Activated naive CD8-positive, alpha-beta T cell treated with anti-CD3 and anti-CD28 coated beads for 36 hours (primary cell): Measurements from ENCODE around the gene CHTOP. TPM values are rescaled to one million over a fixed set of nuclear protein-coding genes. Genes with fewer than 3 reads are reported as not detected.
A peak's percentile ranks its signal among the peaks of the same experiment; 100 is the strongest.

Experiments
- DNase-seq: peaks from one replicate; pipeline ENCODE4 v3.0.0; 2021
- H3K27ac Mint-ChIP-seq: one replicate; pipeline ENCODE4 v1.8.0; 2022; ENCODE audit warnings: mild to moderate bottlenecking, moderate library complexity, mixed read lengths
- H3K27me3 Mint-ChIP-seq: one replicate; pipeline ENCODE4 v1.8.0; 2022; ENCODE audit warnings: mild to moderate bottlenecking, mixed read lengths
- H3K36me3 Mint-ChIP-seq: one replicate; pipeline ENCODE4 v1.8.0; 2021; ENCODE audit warnings: mild to moderate bottlenecking, mixed read lengths
- H3K4me1 Mint-ChIP-seq: one replicate; pipeline ENCODE4 v1.8.0; 2021; ENCODE audit warnings: mixed read lengths
- H3K4me3 Mint-ChIP-seq: one replicate; pipeline ENCODE4 v1.8.0; 2022; ENCODE audit warnings: mild to moderate bottlenecking, moderate library complexity, mixed read lengths
- H3K9me3 Mint-ChIP-seq: one replicate; pipeline ENCODE4 v1.8.0; 2022; ENCODE audit warnings: mixed read lengths
- total RNA-seq, 2 experiments: library from RNA; stranded (reverse); gene quantifications; one replicate each; pipeline ENCODE4 v1.2.3, GENCODE V29; 2021

Gene CHTOP
- total RNA-seq, 2 experiments from 2014 or later, result 94.3 to 98.1 TPM

DNA sequence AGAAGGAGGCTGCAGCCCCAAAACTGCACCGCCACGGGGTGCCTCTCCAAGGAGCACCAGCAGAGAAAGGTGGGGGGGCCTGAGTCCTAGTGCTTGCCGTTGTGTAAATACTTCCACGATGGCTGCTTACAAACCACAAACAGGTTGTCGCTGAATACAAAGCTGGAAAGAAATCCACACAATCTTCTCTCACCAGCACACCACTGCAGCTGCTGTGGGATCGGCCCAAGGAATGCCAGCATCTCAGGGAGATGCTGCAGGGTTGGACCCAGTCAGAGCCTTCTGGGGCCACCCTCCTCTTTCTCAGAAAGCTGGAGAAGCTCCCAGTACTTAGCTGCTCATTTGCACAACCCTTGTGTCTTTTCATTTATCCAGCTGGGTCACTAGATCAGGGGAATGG is 14.7 kb upstream of the CHTOP start:
- Mint-ChIP-seq H3K27ac (no peak overlapping the region), H3K4me1 (peaks cover 2% of the 10 kb centered on the region), H3K4me3 (no peak overlapping the region), H3K27me3 (no peaks in the 10 kb centered on the region), H3K36me3 (no peaks in the 10 kb centered on the region), H3K9me3 (no peaks in the 10 kb centered on the region)
- DNase-seq, result no peak

DNA sequence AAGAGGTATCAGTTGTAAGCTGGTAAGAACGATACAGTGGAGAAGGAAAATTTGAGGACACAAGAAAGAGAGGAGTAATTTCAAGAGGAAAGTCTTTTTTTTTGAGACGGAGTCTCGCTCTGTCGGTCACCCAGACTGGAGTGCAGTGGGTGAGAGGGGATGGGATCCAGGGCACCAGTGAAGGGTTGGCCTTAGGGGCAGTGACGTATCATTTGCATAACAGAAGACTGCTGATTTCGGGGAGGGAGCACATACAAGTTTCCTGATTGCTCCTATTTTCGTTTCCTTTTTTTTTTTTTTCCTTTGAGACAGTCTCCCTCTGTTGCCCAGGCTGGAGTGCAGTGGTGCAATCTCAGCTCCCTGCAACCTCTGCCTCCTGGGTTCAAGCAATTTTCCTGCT is 10.8 kb upstream of the CHTOP start:
- Mint-ChIP-seq H3K4me1 (no peaks in the 10 kb centered on the region), H3K4me3 (no peak overlapping the region), H3K9me3 (no peaks in the 10 kb centered on the region)

DNA sequence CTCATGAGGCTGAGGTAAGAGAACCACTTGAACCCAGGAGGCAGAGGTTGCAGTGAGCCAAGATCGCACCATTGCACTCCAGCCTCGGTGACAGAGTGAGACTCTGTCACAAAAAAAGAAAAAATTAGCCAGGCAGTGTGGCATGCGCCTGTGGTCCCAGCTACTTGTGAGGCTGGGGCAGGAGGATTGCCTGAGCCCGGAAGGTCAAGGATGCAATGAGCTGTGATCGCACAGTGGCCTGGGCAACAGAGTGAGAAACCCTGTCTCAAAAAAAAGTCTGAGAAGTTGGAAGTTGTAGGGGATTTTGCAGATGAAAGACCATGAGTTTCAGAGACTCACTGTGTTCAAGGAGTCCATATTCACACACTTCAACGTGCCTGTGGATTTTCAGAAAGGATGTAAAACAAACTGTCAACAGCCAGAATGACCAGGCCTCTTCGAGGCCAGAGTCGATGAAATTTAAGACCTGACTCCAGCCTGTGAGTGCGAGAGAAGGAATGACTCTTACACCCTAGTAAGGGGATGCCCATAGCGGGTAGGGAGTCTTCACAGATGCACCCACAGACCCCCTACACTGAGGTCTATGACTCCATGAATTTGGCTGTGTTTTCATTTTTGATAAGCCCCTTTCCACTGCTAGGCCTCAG is 8.8 kb upstream of the CHTOP start:
- Mint-ChIP-seq H3K27me3 (peaks cover 5% of the 10 kb centered on the region), H3K27ac (no peak overlapping the region), H3K36me3 (no peaks in the 10 kb centered on the region), H3K4me1 (no peaks in the 10 kb centered on the region), H3K4me3 (no peak overlapping the region), H3K9me3 (no peaks in the 10 kb centered on the region)
- no peak for DNase-seq

More for the DNA sequence above, 10.8 kb upstream of the CHTOP start:
- H3K36me3 Mint-ChIP-seq, result no peaks in the 10 kb centered on the region
- peaks cover 5% of the 10 kb centered on the region for H3K27me3 Mint-ChIP-seq
- no peak for DNase-seq
- H3K27ac Mint-ChIP-seq, result no peak overlapping the region

DNA sequence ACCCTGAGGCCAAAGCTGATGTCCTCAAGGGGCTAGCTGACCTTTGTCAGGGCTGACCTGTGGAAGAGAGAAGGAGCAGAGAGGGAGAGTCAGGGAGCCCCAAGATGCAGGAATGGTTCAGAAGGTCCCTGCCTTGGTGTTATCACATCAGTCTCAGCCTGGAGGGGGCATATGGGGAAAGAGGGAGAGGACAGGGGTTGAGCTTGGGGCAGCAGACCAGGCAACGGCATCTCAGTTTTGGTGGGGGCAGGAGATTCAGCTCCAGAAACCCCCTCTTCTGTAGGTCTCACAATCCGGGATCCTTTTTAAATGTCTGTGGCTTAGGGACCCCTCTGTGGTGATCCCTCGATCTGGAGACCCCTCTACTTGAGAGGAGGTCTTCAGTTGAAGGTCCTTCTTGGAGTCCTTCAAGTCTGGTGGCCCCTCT is 7.4 kb upstream of the CHTOP start:
- Mint-ChIP-seq H3K9me3 (no peaks in the 10 kb centered on the region), H3K4me1 (peaks cover 2% of the 10 kb centered on the region), H3K27ac (peak overlapping the region; percentile 46), H3K36me3 (no peaks in the 10 kb centered on the region), H3K27me3 (peaks cover 5% of the 10 kb centered on the region), H3K4me3 (no peak overlapping the region)
- no peak for DNase-seq

DNA sequence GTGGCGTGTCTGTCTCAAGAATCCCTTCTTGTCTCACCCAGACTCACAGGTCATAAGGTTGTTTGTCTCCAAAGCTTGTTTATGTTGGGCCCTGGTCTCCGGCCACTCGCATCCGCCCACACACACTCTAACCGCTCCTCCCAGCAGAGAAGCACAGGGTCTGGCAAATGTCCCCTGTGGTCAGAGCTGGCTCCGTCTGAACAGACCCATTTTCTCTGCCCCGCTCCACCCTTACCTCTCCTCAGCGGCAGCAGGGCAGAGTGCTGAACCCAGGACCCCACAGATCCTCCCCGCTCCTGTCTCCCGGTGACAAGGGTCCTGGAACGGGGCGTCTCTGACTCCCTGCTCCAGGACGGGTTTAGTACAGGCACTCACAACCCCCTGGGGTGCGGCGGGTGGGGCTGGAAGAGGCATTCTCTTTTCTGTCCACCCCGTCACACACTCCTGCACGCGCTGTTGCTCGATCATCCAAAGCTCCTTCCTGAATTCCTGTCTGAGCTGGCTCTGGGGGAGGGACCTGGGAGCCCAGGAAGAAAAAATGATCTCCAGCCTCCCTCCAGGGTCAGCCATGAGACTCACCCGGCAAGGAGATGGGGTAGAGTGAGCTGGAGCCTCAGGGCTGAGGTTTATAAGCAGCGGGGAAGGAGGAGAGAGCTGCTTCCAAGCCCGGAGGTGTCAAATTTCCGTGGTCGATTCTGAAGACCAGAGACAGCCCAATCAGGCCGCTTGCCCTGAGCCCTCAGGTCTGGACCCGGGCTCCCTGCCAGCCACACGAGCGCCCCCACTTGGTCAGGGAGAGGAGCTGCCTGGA is 6.8 kb upstream of the CHTOP start, which contains the start of gene S100A13:
TSS of gene S100A13 (minus strand) at position 602 of the 811 bp plus-strand sequence. CDS start 1,033 bp downstream, outside the sequence.
- no peak for DNase-seq
- no peaks in the 10 kb centered on the region for H3K36me3 Mint-ChIP-seq
- no peaks in the 10 kb centered on the region for H3K9me3 Mint-ChIP-seq
- no peak within 1 kb of the TSS for H3K4me3 Mint-ChIP-seq
- H3K27me3 Mint-ChIP-seq, result peaks cover 5% of the 10 kb centered on the region
- H3K27ac Mint-ChIP-seq, result peak within 1 kb of the TSS; percentile 46
- peaks cover 5% of the 10 kb centered on the region for H3K4me1 Mint-ChIP-seq

DNA sequence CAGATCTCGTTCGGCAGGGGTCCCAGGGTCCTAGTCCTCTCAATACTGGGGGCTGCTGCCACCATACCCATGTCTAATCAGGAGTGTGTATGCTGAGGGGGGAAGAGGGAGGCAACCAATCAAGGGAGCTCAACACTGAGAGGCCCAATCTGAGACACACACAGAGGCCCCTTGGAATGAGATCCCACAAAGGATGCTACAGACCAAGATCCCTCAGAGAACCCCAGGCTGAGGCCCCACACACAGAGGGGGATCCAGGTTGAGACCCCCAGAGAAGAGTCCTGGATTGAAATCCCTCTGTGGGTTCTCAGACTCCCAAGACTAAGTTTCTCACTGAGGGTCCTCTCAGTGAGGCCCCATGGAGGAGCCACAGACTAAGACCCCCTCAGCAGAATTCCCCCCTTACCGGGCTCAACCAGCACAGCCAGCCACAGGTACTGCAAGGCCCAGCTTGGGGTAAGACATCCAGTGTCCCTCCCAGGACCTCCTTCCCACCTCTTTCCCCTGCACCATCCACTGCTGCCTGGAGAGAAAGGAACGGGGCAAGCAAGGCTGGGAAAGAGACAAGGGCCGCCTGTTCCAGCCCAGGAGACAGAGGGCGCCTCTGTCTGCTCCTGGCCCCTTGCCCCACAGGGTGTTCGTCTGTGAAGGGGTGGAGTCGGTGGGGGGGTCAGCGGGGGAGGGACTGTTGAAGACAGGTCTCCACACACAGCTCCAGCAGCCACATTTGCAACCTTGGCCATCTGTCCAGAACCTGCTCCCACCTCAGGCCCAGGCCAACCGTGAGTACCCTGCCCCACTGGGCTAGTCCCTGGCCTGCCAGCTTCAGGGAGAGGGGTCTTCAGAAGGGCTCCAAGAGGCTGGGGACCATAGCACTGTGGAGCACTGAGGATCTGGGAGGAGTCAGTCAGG is 5.9 kb upstream of the CHTOP start, which contains the start of gene S100A1:
TSS of gene S100A1 (plus strand) at position 720 of the 912 bp plus-strand sequence. CDS start 2,088 bp downstream, outside the sequence.
- Mint-ChIP-seq H3K36me3 (peaks cover 3% of the 10 kb centered on the region), H3K27ac (no peak within 1 kb of the TSS), H3K4me1 (peaks cover 5% of the 10 kb centered on the region), H3K27me3 (peaks cover 5% of the 10 kb centered on the region), H3K4me3 (no peak within 1 kb of the TSS), H3K9me3 (no peaks in the 10 kb centered on the region)
- no peak for DNase-seq

DNA sequence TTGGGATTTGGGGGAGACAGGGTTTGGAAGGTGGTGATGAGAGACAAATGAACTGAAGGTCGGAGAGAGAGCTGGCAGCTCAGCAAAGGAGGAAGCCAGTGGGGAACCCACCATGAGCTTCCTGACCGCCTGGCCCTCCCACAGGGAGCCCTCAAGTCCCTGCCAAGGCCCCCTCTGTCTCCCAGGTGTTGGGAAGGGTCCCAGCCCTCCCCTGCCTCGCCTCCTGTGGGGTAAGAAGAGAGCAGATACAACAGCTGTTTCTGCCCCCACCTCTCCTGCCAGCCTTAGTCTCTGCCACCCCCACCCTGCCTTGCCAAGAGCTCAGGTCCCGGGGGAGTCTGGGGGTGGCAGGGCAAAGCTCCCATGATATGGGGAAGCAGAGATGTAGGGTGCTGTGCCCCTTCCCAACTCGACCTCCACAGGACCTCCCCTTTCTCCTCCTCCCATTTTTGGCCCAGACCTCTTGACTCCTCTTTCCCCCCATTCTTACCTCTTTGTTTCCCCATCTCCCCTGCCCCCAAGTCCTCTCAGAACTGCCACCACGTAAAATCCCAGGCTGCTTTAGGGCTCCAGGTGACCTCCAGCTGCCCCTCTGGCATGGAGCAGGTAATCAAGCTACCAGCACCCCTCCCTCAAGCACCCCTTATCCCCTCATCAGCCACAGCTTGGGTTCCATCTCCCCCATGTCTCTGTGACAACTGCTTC is 5.1 kb upstream of the CHTOP start:
- H3K9me3 Mint-ChIP-seq, result no peaks in the 10 kb centered on the region
- DNase-seq, result no peak
- no peak overlapping the region for H3K27ac Mint-ChIP-seq
- no peak overlapping the region for H3K4me3 Mint-ChIP-seq
- peaks cover 5% of the 10 kb centered on the region for H3K27me3 Mint-ChIP-seq
- H3K36me3 Mint-ChIP-seq, result peaks cover 6% of the 10 kb centered on the region
- peaks cover 10% of the 10 kb centered on the region for H3K4me1 Mint-ChIP-seq

DNA sequence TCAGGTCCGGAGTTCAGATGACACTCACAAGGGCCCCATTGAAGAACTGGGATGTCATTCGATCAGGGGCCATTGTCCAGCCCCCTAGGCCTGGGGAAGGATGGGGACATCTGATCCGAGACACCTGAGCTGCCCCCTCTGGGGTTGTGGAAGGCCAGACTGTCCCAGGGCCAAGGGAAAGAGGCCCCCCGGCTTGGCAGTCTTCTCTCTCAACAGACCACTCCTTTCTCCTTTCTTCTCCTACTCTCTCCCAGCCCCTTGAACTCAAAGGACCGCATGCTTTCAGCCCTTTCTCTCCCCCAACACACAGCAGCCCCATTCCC is 4.6 kb upstream of the CHTOP start:
- Mint-ChIP-seq H3K27ac (no peak overlapping the region), H3K27me3 (peaks cover 5% of the 10 kb centered on the region), H3K4me1 (peaks cover 10% of the 10 kb centered on the region), H3K9me3 (no peaks in the 10 kb centered on the region), H3K36me3 (peaks cover 10% of the 10 kb centered on the region), H3K4me3 (no peak overlapping the region)
- DNase-seq, result no peak

DNA sequence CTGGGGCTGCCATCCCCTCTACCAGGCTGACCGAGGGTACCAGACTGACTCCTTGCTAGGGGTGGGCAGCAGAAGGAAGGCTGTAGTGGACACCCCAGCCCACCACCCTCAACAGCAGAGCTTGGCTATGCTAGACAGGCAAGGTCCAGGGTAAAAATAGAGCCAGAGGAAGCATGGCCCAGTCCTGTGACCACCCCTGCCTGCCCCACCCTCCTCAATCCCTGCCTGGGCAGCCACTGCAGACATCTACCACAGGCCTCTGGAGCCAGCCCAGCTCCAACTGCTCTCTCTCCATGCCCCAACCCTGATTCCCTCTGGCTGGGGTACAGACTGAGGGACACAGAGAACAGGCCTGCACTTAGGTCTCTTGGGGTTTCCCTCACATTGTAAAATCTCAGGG is 3.9 kb upstream of the CHTOP start:
- DNase-seq, result no peak
- Mint-ChIP-seq H3K4me1 (peaks cover 10% of the 10 kb centered on the region), H3K27ac (no peak overlapping the region), H3K9me3 (no peaks in the 10 kb centered on the region), H3K4me3 (no peak overlapping the region), H3K36me3 (peaks cover 14% of the 10 kb centered on the region), H3K27me3 (peaks cover 5% of the 10 kb centered on the region)

DNA sequence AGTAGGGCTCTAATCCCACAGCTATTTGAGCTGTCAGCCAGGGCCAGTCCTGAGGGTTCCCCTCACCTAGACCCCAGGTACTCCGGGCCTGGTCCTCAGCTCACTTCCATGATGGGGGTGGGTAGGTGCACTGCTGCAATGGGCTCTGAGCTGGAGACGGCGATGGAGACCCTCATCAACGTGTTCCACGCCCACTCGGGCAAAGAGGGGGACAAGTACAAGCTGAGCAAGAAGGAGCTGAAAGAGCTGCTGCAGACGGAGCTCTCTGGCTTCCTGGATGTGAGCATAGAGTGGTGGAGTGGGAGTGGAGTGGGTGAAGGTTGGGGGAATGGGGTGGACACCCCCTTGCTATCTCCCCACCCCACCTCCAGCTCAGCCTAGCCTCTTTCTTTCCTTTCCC is 3.5 kb upstream of the CHTOP start:
- H3K27ac Mint-ChIP-seq, result no peak overlapping the region

DNA sequence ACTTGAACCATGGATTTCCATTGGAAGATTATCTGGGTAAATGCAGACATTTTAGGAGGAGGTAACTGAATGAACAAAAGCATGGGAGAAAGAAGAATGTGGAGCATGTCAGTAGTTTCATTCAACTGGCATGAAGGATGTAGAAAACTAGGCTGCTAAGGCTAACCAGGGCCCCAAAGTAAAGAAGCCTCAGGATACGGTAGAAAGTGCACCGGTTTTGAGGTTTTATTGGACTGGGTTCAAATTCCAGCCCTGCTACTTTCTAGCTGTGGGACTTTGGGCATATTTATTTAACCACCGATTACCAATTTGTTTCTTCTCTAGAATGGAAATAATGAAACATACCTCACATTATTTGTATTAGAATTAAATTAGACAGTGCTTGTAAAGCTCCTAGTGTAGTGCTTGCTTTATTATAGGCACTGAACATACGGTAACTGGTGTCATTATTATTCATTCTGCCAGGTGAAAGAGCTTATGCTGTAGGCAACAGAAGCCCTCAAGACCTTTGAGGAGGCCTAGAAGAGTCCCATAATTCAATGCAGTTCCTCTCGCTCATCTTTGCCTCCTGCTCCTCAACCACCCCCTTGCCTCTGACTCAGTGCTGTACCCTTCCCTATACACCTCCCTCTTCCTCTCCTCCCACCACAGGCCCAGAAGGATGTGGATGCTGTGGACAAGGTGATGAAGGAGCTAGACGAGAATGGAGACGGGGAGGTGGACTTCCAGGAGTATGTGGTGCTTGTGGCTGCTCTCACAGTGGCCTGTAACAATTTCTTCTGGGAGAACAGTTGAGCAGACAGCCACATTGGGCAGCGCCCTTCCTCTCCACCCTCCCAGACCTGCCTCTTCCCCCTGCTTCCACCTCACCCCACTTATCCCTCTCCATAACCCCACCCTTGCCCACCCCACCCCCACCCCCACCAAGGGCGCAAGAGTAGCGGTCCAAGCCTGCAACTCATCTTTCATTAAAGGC is 2.5 kb upstream of the CHTOP start:
- peaks cover 5% of the 10 kb centered on the region for H3K27me3 Mint-ChIP-seq
- no peak for DNase-seq
- H3K4me3 Mint-ChIP-seq, result no peak overlapping the region
- peak overlapping the region; percentile 54 for H3K27ac Mint-ChIP-seq
- H3K9me3 Mint-ChIP-seq, result no peaks in the 10 kb centered on the region
- H3K36me3 Mint-ChIP-seq, result peaks cover 24% of the 10 kb centered on the region
- peaks cover 13% of the 10 kb centered on the region for H3K4me1 Mint-ChIP-seq

More for the DNA sequence above, 3.5 kb upstream of the CHTOP start:
- H3K4me1 Mint-ChIP-seq, result peaks cover 10% of the 10 kb centered on the region
- DNase-seq, result no peak
- H3K4me3 Mint-ChIP-seq, result no peak overlapping the region
- peaks cover 16% of the 10 kb centered on the region for H3K36me3 Mint-ChIP-seq
- H3K27me3 Mint-ChIP-seq, result peaks cover 5% of the 10 kb centered on the region
- H3K9me3 Mint-ChIP-seq, result no peaks in the 10 kb centered on the region

DNA sequence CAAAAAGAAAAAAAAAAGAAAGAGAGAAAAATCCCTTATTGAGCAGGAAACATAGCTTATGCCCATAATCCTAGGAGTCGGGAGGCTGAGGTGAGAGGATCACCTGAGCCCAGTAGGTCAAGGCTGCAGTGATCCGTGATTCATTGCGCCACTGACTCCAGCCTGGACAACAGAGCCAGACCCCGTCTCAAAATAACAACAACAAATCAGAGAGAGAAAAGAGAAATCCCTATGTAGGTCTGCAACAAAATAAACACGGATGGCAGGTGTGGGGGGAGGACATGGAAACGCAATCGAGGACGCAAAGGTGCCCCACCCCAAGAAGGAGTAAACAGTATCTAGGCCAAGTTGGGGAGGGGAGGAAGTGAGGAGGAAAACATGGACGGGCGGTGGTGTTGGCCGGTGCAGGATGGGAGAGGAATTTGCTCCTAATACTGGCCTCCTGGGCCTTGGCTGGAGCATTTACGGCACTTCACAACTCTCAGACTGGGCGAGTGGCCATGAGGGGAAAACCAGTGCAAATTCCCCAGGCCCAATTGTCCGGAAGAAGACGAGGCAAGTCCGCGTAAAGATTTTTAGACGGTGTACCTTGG is 609 bp upstream of the CHTOP start:
- no peaks in the 10 kb centered on the region for H3K27me3 Mint-ChIP-seq
- H3K4me3 Mint-ChIP-seq, result peak overlapping the region; percentile 94
- no peak for DNase-seq
- H3K9me3 Mint-ChIP-seq, result no peaks in the 10 kb centered on the region
- H3K27ac Mint-ChIP-seq, result peak overlapping the region; percentile 97
- peaks cover 26% of the 10 kb centered on the region for H3K4me1 Mint-ChIP-seq
- H3K36me3 Mint-ChIP-seq, result peaks cover 39% of the 10 kb centered on the region

DNA sequence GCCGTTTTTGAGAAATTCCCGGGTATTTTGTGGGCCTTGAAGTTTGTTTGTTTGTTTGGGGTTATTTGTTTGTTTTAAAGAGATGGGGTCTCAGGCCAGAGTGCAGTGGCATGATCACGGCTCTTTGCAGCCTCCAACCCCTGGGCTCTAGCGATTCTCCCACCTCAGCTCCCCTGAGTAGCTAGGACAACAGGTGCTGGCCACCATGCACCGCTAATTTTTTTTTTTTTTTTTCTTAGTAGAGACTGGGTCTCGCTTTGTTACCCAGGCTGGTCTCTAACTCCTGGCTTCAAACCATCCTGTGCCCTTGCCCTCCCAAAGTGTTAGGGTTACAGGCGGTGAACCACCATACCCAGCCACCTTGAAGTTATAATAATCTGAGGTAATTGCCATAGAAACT is 2.0 kb downstream of the CHTOP start:
- DNase-seq, result no peak
- Mint-ChIP-seq H3K9me3 (no peaks in the 10 kb centered on the region), H3K36me3 (peaks cover 46% of the 10 kb centered on the region), H3K4me1 (peaks cover 28% of the 10 kb centered on the region), H3K4me3 (peak overlapping the region; percentile 94), H3K27me3 (no peaks in the 10 kb centered on the region), H3K27ac (peak overlapping the region; percentile 97)
